HCT116 (cell line): Measurements from ENCODE around the gene CYRIA.

ENCODE experiments used
- ATF3 ChIP-seq: IDR thresholded peaks from 2 replicates; pipeline ENCODE4 v1.6.1; 2012
- CEBPB ChIP-seq: IDR thresholded peaks from 2 replicates; pipeline ENCODE4 v1.6.1; 2012; ENCODE audit warnings: low read depth
- CTCF ChIP-seq, 3 experiments: fragments of 200-600 bp in 1 of 3; sonication (generic) in 1 of 3; IDR thresholded peaks in 2 of 3; conservative IDR thresholded peaks in 1 of 3; 2 replicates each; pipeline ENCODE4 v1.5.1; 2012 to 2017; ENCODE audit warnings: low read depth in 2 of 3, low read length in 2 of 3, antibody characterized with exemption in 1 of 3, borderline replicate concordance in 1 of 3, control low read depth in 1 of 3, mild to moderate bottlenecking in 1 of 3, mixed read lengths in 1 of 3, mixed run types in 1 of 3, moderate library complexity in 1 of 3; ENCODE audit not compliant: insufficient read depth in 1 of 3
- EGR1 ChIP-seq: IDR thresholded peaks from 2 replicates; pipeline ENCODE4 v1.6.1; 2012; ENCODE audit warnings: low read depth
- EZH2 ChIP-seq: fragments of 200-600 bp; sonication (generic); IDR thresholded peaks from 2 replicates; pipeline ENCODE4 v1.6.1; 2017; ENCODE audit warnings: antibody characterized with exemption, mixed run types
- MAX ChIP-seq: IDR thresholded peaks from 2 replicates; pipeline ENCODE4 v1.6.1; 2012
- POLR2A ChIP-seq: IDR thresholded peaks from 2 replicates; pipeline ENCODE4 v1.7.0; 2011; ENCODE audit warnings: borderline replicate concordance; ENCODE audit not compliant: insufficient read depth, insufficient read length; ENCODE audit errors: extremely low read depth
- POLR2AphosphoS5 ChIP-seq: IDR thresholded peaks from 2 replicates; pipeline ENCODE4 v1.6.1; 2011; ENCODE audit warnings: mild to moderate bottlenecking, low read depth, low read length, moderate library complexity
- RAD21 ChIP-seq: IDR thresholded peaks from 2 replicates; pipeline ENCODE4 v1.6.1; 2012; ENCODE audit warnings: low read depth, mild to moderate bottlenecking
- REST ChIP-seq: IDR thresholded peaks from 2 replicates; pipeline ENCODE4 v1.6.1; 2012; ENCODE audit warnings: low read depth
- SP1 ChIP-seq: IDR thresholded peaks from 2 replicates; pipeline ENCODE4 v1.6.1; 2012; ENCODE audit warnings: low read depth
- SRF ChIP-seq: IDR thresholded peaks from 2 replicates; pipeline ENCODE4 v1.6.1; 2012; ENCODE audit warnings: low read depth
- YY1 ChIP-seq: IDR thresholded peaks from 2 replicates; pipeline ENCODE4 v1.6.1; 2011; ENCODE audit warnings: low read length, low read depth, moderate library complexity, mild to moderate bottlenecking; ENCODE audit not compliant: insufficient replicate concordance; ENCODE audit errors: extremely low read depth
- ZNF274 ChIP-seq: fragments of 200-500 bp; sonication (Bioruptor generic); IDR thresholded peaks from 2 replicates; pipeline ENCODE4 v1.6.1; 2014; ENCODE audit warnings: mild to moderate bottlenecking, low read depth, low read length, inconsistent platforms

- TF ChIP-seq CTCF (IDR thresholded peaks at IDR 0.05 in 2 of 3, conservative IDR thresholded peaks at IDR 0.05 in 1 of 3; ENCODE audit: borderline replicate concordance in 1 of 3, insufficient read depth in 1 of 3, low read depth in 2 of 3, low read length in 2 of 3) (no peak), SP1 (no peak), POLR2A (no peak), YY1 (no peak), ATF3 (no peak), POLR2AphosphoS5 (no peak), CEBPB (no peak), REST (no peak), EZH2 (no peak), EGR1 (no peak), SRF (no peak), RAD21 (no peak), ZNF274 (no peak), MAX (no peak)
Measured at GRCh38 chr2:16654833-16655444, 10.7 kb downstream of the CYRIA start.
